Ishikawa (cell line): ENCODE measurements around the gene HS2ST1.

Experiments
- CEBPB ChIP-seq: IDR thresholded peaks from 2 replicates; pipeline ENCODE4 v1.6.1; 2012
- CREB1 ChIP-seq: IDR thresholded peaks from 2 replicates; pipeline ENCODE4 v1.6.1; 2012; ENCODE audit warnings: low read depth
- EGR1 ChIP-seq: IDR thresholded peaks from 2 replicates; pipeline ENCODE4 v1.6.1; 2012
- EP300 ChIP-seq: IDR thresholded peaks from 2 replicates; pipeline ENCODE4 v1.6.1; 2012; ENCODE audit warnings: borderline replicate concordance
- FOXM1 ChIP-seq: IDR thresholded peaks from 2 replicates; pipeline ENCODE4 v1.6.1; 2012; ENCODE audit warnings: low read depth, borderline replicate concordance
- MAX ChIP-seq: IDR thresholded peaks from 2 replicates; pipeline ENCODE4 v1.6.1; 2012
- NFIC ChIP-seq: IDR thresholded peaks from 2 replicates; pipeline ENCODE4 v1.6.1; 2012
- RAD21 ChIP-seq: IDR thresholded peaks from 2 replicates; pipeline ENCODE4 v1.6.1; 2012; ENCODE audit warnings: low read depth
- REST ChIP-seq: IDR thresholded peaks from 2 replicates; pipeline ENCODE4 v1.6.1; 2012; ENCODE audit warnings: low read depth, mild to moderate bottlenecking
- TAF1 ChIP-seq: IDR thresholded peaks from 2 replicates; pipeline ENCODE4 v1.6.1; 2012; ENCODE audit warnings: low read depth, mild to moderate bottlenecking
- TCF12 ChIP-seq: IDR thresholded peaks from 2 replicates; pipeline ENCODE4 v1.6.1; 2012; ENCODE audit warnings: low read depth
- TEAD4 ChIP-seq: IDR thresholded peaks from 2 replicates; pipeline ENCODE4 v1.6.1; 2012
- USF1 ChIP-seq: IDR thresholded peaks from 2 replicates; pipeline ENCODE4 v1.6.1; 2012
- YY1 ChIP-seq: IDR thresholded peaks from 2 replicates; pipeline ENCODE4 v1.6.1; 2012; ENCODE audit warnings: low read depth
- ZBTB7A ChIP-seq: IDR thresholded peaks from 2 replicates; pipeline ENCODE4 v1.6.1; 2012; ENCODE audit warnings: low read depth

The HS2ST1 gene

DNA sequence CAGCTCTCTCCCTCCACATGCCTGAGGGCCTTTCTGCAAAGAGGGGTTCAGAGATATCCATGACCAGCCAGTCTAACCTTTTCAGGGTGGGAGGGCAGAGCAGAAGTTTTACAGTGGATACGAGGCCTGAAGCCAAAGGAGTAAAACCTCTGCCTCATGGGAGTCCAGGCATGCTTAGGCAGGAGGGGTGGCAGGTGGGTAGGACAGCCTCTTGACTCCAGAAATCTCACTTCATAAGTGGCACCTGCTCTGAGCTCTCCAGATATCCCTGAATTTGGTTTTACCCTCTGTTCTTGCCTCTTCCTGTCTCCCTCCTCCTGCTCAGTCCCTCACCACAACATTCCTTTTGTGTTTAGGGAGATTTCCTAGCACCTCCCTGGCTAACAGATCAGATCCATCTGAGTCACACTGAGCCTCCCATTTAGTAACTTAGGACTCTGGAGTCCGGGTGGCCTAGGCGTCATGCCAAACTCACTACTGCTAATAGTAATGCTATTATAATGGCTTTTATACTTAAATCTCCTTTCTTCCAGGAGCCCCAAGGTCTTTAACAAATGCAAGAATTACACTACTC lies 201.0 kb downstream of the HS2ST1 start:
- TF ChIP-seq CEBPB: no peak
- no peak for TF ChIP-seq MAX
- no peak for TF ChIP-seq FOXM1
- TF ChIP-seq CREB1: no peak
- no peak for TF ChIP-seq YY1

DNA sequence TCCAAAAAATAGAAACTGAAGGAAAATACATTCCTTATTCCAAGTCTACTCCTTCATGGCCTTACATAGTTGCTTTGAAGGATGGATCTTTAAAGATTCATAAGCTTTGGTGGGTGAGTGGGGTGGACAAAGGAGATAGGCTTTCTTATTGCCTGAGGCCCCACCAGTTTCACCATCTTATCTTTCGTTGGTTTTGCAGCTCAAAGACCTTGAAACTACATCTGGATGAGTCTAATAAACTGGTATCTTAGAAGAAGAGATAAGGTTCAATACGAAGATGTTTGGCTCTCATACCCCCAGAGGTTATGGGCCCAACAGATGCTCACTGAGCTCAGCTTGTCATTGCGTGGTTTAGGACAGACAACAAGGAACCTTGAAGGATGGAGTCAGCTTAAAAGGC lies 201.5 kb downstream of the HS2ST1 start:
- TF ChIP-seq RAD21 (no peak), USF1 (no peak), NFIC (no peak), CEBPB (no peak)

DNA sequence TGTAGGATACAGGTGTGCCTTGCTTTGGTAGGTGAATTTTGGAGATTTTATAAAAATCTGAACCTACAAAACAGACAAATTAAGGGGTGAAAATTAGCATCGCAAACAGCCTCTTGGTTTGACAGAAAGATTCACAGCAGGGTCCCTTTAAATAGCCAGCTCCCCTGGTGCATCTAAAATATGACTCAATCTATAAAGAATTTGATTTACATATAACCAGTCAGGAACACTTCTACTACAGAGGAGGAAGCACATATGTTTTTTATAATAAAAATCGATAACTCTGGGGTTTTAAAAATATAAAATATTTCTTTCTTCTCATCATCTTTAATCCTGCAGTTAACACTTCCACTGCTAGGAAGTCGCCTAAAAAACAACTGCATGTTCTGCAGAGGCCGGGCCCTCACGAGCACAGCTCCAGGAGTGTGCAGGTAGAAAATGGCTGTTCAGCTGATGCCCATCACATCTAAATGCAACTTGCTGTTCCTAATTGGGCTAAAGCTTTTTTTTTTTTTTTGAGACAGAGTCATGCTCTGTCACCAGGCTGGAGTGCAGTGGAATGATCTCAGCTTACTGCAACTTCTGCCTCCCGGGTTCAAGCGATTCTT lies 203.4 kb downstream of the HS2ST1 start:
- TF ChIP-seq RAD21 (no peak), MAX (no peak), REST (no peak), CREB1 (no peak), TCF12 (no peak)

DNA sequence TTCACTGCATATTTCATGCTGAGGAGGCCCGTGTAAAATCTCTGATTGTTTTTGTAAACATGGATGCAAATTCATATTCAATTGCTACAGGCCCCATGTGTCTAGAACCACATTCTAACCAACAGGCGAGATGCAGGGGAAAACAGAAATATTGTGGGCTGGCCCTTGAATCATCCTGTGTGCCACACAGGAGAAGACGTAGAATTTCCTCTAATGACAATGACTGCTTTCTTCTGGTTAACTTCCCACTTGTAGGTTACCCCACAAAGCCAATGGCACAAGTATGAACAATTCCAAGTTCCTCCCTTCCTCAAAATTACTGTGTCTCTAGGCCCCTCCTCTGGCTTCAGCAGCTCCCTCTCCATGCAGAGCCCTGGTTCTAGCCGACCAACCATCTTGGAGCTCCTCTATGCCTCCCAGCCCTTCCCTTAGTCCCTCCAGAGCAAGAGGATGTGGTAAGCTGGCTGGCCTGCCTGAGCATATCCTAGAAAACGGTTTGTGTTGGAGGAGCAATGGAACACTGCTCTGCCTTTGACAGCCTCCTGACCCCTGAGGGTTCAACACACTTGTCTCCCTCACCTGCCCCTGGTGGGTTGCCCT lies 205.2 kb downstream of the HS2ST1 start:
- TF ChIP-seq ZBTB7A: no peak
- TF ChIP-seq EP300: no peak
- no peak for TF ChIP-seq CEBPB
- TF ChIP-seq REST: no peak
- no peak for TF ChIP-seq TAF1
- no peak for TF ChIP-seq NFIC
- no peak for TF ChIP-seq RAD21
- no peak for TF ChIP-seq YY1
- no peak for TF ChIP-seq TEAD4
- no peak for TF ChIP-seq TCF12
- TF ChIP-seq USF1: no peak
- no peak for TF ChIP-seq CREB1
- TF ChIP-seq EGR1: no peak
- TF ChIP-seq MAX: no peak
- TF ChIP-seq FOXM1: no peak

- TF ChIP-seq RAD21 (no peak), ZBTB7A (no peak), EGR1 (no peak), USF1 (no peak), TEAD4 (no peak), TAF1 (no peak), MAX (no peak), EP300 (no peak), TCF12 (no peak), FOXM1 (no peak), REST (no peak), CEBPB (no peak), YY1 (no peak), NFIC (no peak), CREB1 (no peak)
Observed at GRCh38 chr1:87120779-87121178, 206.3 kb downstream of the HS2ST1 start.
